GM18526 (cell line): ENCODE measurements around the gene CLEC2D.

Experiments used
- POLR2A ChIP-seq: IDR thresholded peaks from 3 replicates; pipeline ENCODE4 v1.6.1; 2011; ENCODE audit not compliant: insufficient read length; ENCODE audit errors: extremely low read depth

CLEC2D gene

GRCh38 chr12:9669534-9669933, at the start of gene CLEC2D:
Gene CLEC2D (plus strand): TSS chr12:9669713. CDS start chr12:9669735, 22 bp downstream.
- TF ChIP-seq POLR2A, result peak; percentile 82

GRCh38 chr12:9625019-9625418, 44.5 kb upstream of the CLEC2D start:
- no peak for TF ChIP-seq POLR2A

- TF ChIP-seq POLR2A, result no peak
These were observed 43.2 kb upstream of the CLEC2D start for GRCh38 chr12:9626291-9626690.

- no peak for TF ChIP-seq POLR2A
These were observed 42.7 kb upstream of the CLEC2D start for GRCh38 chr12:9626821-9627220.

GRCh38 chr12:9632766-9633165, 36.7 kb upstream of the CLEC2D start:
- no peak for TF ChIP-seq POLR2A

- no peak for TF ChIP-seq POLR2A
These were observed 35.2 kb upstream of the CLEC2D start for GRCh38 chr12:9634177-9634803.

GRCh38 chr12:9634969-9635754, 34.4 kb upstream of the CLEC2D start:
- no peak for TF ChIP-seq POLR2A

GRCh38 chr12:9636150-9636850, 33.2 kb upstream of the CLEC2D start:
- no peak for TF ChIP-seq POLR2A

GRCh38 chr12:9636851-9637206, 32.7 kb upstream of the CLEC2D start:
- no peak for TF ChIP-seq POLR2A

GRCh38 chr12:9640024-9640423, 29.5 kb upstream of the CLEC2D start:
- no peak for TF ChIP-seq POLR2A

- TF ChIP-seq POLR2A, result no peak
These were observed 26.8 kb upstream of the CLEC2D start for GRCh38 chr12:9642606-9643265.

- no peak for TF ChIP-seq POLR2A
These were observed 26.2 kb upstream of the CLEC2D start for GRCh38 chr12:9643266-9643660.

- TF ChIP-seq POLR2A, result no peak
These were observed 22.4 kb upstream of the CLEC2D start for GRCh38 chr12:9646794-9647781.

- peak; percentile 69 for TF ChIP-seq POLR2A
These were observed 21.4 kb upstream of the CLEC2D start for GRCh38 chr12:9647825-9648700.
